NB4 (cell line): Measurements from ENCODE around the gene GP1BB.

Source experiments
- DNase-seq: peaks from one replicate; pipeline ENCODE4 v3.0.0; 2010; ENCODE audit warnings: low read depth
- H3K4me3 ChIP-seq: one replicate; pipeline ENCODE4 v1.5.1; 2011; ENCODE audit warnings: mild to moderate bottlenecking, low read depth, low read length, moderate library complexity
- MAX ChIP-seq: IDR thresholded peaks from 2 replicates; pipeline ENCODE4 v1.6.1; 2011; ENCODE audit warnings: low read depth, low read length
- MYC ChIP-seq: IDR thresholded peaks from 2 replicates; pipeline ENCODE4 v1.6.1; 2011; ENCODE audit warnings: low read depth, low read length
- POLR2A ChIP-seq: IDR thresholded peaks from 2 replicates; pipeline ENCODE4 v1.6.1; 2011; ENCODE audit warnings: mild to moderate bottlenecking; ENCODE audit not compliant: insufficient read length; ENCODE audit errors: extremely low read depth
- TF ChIP-seq, protein P1 (sequence below): IDR thresholded peaks from one replicate; pipeline ENCODE4 v1.5.1; 2012; ENCODE audit warnings: low read depth, low read length

The GP1BB gene

DNA sequence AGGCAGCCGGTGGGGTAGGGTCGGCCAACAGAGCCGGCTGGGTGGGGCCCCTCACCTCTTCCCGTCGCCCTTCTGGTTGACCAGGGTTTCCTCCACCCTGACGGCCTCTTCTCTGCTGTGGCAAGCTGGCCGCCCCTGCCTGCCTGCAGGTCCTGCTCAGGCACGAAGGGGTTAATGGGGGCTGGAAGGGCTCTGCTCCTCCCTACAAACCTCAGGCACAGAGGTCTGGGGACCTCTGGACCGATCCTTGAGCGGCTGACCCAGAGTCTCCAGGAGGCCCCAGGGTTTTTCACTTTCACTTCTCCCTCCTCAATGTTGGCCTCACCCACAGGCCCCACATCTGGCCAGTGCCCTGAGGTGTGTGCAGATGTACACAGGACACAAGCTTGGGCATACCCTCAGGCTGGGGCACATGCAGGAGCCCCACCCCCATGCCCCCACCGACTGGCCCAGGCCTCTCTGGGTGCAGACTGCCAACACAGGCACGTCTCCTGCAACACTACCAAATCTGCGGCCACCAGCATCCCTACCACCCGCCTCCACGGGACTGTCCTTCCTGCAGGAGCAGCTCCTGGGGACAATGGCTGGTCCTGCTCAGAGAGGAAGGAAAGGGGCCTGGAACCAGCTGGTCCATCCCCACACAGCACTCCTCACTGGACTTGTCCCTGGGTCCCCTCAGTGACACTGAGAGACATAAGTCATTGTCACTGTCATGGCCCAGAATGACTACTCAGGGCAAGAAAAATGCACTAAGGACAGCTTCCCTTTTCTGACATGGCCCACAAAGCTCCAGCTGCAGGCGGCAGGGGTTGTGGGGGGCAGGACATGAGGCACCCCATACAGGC, 34.0 kb downstream of the GP1BB start:
- TF ChIP-seq MYC (no peak), POLR2A (no peak), MAX (0 out of 2 replicates have a peak, but pooled peaks have one; percentile 10)
- TF ChIP-seq, protein P1, sequence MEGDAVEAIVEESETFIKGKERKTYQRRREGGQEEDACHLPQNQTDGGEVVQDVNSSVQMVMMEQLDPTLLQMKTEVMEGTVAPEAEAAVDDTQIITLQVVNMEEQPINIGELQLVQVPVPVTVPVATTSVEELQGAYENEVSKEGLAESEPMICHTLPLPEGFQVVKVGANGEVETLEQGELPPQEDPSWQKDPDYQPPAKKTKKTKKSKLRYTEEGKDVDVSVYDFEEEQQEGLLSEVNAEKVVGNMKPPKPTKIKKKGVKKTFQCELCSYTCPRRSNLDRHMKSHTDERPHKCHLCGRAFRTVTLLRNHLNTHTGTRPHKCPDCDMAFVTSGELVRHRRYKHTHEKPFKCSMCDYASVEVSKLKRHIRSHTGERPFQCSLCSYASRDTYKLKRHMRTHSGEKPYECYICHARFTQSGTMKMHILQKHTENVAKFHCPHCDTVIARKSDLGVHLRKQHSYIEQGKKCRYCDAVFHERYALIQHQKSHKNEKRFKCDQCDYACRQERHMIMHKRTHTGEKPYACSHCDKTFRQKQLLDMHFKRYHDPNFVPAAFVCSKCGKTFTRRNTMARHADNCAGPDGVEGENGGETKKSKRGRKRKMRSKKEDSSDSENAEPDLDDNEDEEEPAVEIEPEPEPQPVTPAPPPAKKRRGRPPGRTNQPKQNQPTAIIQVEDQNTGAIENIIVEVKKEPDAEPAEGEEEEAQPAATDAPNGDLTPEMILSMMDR: no peak
- DNase-seq: peak; percentile 45
- H3K4me3 ChIP-seq: no peak overlapping the region

DNA sequence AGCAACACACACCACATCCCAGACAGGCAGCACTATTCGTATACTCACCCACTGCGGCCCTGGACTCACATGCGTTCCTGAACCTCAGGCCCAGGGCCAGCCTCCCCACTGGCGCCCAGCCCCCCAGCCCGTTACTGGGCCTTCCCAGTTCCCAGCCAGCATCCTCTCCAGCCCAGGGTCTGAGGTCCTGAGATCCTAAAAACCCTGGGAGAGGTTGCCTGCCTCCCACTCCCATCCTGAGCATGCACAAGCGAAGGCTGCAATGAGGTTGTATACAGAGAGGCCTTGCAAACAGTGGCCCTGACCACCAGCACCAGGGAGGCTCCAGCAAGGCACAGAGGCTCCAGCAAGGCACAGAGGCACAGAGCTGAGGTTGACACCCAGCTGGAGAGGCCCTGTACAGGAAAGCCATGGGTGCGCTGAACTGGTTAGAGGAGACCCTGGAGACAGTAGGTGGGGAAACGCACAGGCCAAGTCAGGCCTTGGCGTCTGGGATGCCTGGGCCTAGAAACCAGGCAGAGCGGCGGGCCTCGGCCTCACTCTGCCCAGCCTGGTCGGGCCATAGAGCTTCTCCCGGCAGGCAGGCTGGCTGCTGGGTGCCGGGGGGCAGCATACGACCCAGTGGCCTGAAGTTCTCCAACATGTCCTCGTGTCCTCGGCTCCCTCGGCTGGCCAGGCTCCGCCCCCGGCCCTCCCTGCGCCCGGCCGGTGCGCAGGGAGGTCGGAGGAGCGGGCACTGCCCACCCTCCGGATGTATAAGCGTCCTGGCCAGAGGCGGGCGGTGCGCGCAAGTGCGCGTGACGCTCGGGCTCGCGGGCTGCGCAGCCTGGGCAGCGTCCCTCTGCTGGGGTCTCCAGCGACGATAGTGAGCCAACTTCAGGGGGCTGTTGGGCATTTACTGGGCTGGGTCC, 34.9 kb downstream of the GP1BB start:
- H3K4me3 ChIP-seq: no peak overlapping the region
- TF ChIP-seq POLR2A (no peak), MAX (no peak), MYC (no peak)
- TF ChIP-seq, protein P1: no peak

GRCh38 chr22:19758896-19759426, 35.6 kb downstream of the GP1BB start:
- TF ChIP-seq, protein P1: no peak
- TF ChIP-seq MYC: no peak
- TF ChIP-seq POLR2A: no peak
- no peak for TF ChIP-seq MAX
- DNase-seq: no peak
- H3K4me3 ChIP-seq: no peak overlapping the region

More for the DNA sequence above, 34.9 kb downstream of the GP1BB start:
- no peak for DNase-seq

DNA sequence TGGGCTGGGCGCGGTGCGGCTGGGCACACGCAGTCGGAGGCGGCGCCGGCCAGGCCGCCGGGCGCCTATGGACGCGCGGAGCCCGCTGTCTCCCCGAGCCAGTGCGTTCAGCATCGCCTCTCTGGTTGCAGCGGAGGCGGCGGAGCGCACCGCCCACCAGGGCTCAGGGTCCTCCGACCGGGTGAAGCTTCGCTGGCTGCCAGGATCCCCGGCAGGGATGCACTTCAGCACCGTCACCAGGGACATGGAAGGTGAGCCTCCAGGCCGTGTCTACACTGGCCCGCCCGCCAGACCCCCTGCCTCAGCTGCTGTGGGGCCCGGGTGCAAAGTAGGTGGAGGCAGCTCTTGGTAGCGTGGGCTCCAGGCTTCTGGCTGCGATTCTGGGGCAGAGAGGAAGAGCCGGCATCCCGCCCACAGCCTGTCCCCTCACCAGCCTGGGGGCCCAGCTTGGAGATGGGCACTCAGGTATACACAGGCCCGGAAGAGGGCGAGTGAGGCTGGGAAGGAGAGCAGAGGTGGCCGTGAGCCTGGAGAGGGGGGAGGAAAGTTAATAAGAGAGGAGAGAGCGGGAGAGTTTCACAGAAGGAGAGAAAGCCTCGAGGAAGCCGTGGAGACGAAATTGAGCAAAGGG, 36.2 kb downstream of the GP1BB start:
- no peak overlapping the region for H3K4me3 ChIP-seq
- TF ChIP-seq MYC (no peak), MAX (no peak), POLR2A (no peak)
- TF ChIP-seq, protein P1: no peak
- no peak for DNase-seq
